HCT116 (cell line): ENCODE results near the gene ZNF836.

Experiments
- CTCF ChIP-seq, 3 experiments: fragments of 200-600 bp in 1 of 3; sonication (generic) in 1 of 3; IDR thresholded peaks in 2 of 3; conservative IDR thresholded peaks in 1 of 3; 2 replicates each; pipeline ENCODE4 v1.5.1; 2012 to 2017; ENCODE audit warnings: low read depth in 2 of 3, low read length in 2 of 3, antibody characterized with exemption in 1 of 3, borderline replicate concordance in 1 of 3, control low read depth in 1 of 3, mild to moderate bottlenecking in 1 of 3, mixed read lengths in 1 of 3, mixed run types in 1 of 3, moderate library complexity in 1 of 3; ENCODE audit not compliant: insufficient read depth in 1 of 3
- ELF1 ChIP-seq: IDR thresholded peaks from 2 replicates; pipeline ENCODE4 v1.6.1; 2012; ENCODE audit warnings: low read depth, borderline replicate concordance
- EZH2 ChIP-seq: fragments of 200-600 bp; sonication (generic); IDR thresholded peaks from 2 replicates; pipeline ENCODE4 v1.6.1; 2017; ENCODE audit warnings: antibody characterized with exemption, mixed run types
- EZH2phosphoT487 ChIP-seq: fragments of 200-600 bp; IDR thresholded peaks from 2 replicates; pipeline ENCODE4 v1.6.1; 2018; ENCODE audit warnings: antibody characterized with exemption, borderline replicate concordance
- MAX ChIP-seq: IDR thresholded peaks from 2 replicates; pipeline ENCODE4 v1.6.1; 2012
- POLR2A ChIP-seq: IDR thresholded peaks from 2 replicates; pipeline ENCODE4 v1.7.0; 2011; ENCODE audit warnings: borderline replicate concordance; ENCODE audit not compliant: insufficient read depth, insufficient read length; ENCODE audit errors: extremely low read depth
- POLR2AphosphoS5 ChIP-seq: IDR thresholded peaks from 2 replicates; pipeline ENCODE4 v1.6.1; 2011; ENCODE audit warnings: mild to moderate bottlenecking, low read depth, low read length, moderate library complexity
- RAD21 ChIP-seq: IDR thresholded peaks from 2 replicates; pipeline ENCODE4 v1.6.1; 2012; ENCODE audit warnings: low read depth, mild to moderate bottlenecking
- REST ChIP-seq: IDR thresholded peaks from 2 replicates; pipeline ENCODE4 v1.6.1; 2012; ENCODE audit warnings: low read depth
- TF ChIP-seq, protein P1 (sequence below): IDR thresholded peaks from 2 replicates; pipeline ENCODE4 v1.6.1; 2012

- TF ChIP-seq CTCF (IDR thresholded peaks at IDR 0.05 in 2 of 3, conservative IDR thresholded peaks at IDR 0.05 in 1 of 3; ENCODE audit: borderline replicate concordance in 1 of 3, insufficient read depth in 1 of 3, low read depth in 2 of 3, low read length in 2 of 3) (no peak), POLR2A (no peak), POLR2AphosphoS5 (no peak), RAD21 (no peak), EZH2 (no peak), REST (no peak), MAX (no peak), ELF1 (no peak), EZH2phosphoT487 (no peak)
- TF ChIP-seq, protein P1, sequence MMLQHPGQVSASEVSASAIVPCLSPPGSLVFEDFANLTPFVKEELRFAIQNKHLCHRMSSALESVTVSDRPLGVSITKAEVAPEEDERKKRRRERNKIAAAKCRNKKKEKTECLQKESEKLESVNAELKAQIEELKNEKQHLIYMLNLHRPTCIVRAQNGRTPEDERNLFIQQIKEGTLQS, result no peak
Measured at GRCh38 chr19:52112624-52113023, 58.8 kb downstream of the ZNF836 start.
